Peyer's patch (tissue), 4 donors: ENCODE measurements around the gene FBN1.

ENCODE experiments used
- CTCF ChIP-seq, 6 experiments: fragments of 450-650 bp in 4 of 6; fragments of 200-600 bp in 2 of 6; sonication (generic) in 1 of 6; IDR thresholded peaks; one replicate each; pipeline ENCODE4 v1.5.1; 2017 to 2019; ENCODE audit warnings: antibody characterized with exemption in 6 of 6, mild to moderate bottlenecking in 3 of 6, moderate library complexity in 1 of 6
- POLR2A ChIP-seq, 2 donors: fragments of 450-650 bp; IDR thresholded peaks; one replicate each; pipeline ENCODE4 v1.5.1; 2017; ENCODE audit warnings: antibody characterized with exemption in 2 of 2, mild to moderate bottlenecking in 2 of 2, moderate library complexity in 2 of 2

GRCh38 chr15:48638963-48639362 lies 6.5 kb downstream of the FBN1 start:
- TF ChIP-seq POLR2A (IDR thresholded peaks at IDR 0.05) (no peak), CTCF (IDR thresholded peaks at IDR 0.05) (no peak)
